ENCODE data around the gene NELFE.
"Not testable (repeated sequence)": the region's sequence is repeated elsewhere in the genome, so short reads cannot be mapped to it uniquely, and the experiment has no call there.

NELFE gene

GRCh38 chr6:31948753-31949413 is 9.9 kb downstream of the NELFE start:
- no peak for DNase-seq (ENCODE audit: low spot score)

GRCh38 chr6:31948306-31948705 is 10.5 kb downstream of the NELFE start:
- no peak for DNase-seq (ENCODE audit: low spot score)

- no peak for DNase-seq (ENCODE audit: low spot score)
Measured at GRCh38 chr6:31947864-31948263, 10.9 kb downstream of the NELFE start.

DNA sequence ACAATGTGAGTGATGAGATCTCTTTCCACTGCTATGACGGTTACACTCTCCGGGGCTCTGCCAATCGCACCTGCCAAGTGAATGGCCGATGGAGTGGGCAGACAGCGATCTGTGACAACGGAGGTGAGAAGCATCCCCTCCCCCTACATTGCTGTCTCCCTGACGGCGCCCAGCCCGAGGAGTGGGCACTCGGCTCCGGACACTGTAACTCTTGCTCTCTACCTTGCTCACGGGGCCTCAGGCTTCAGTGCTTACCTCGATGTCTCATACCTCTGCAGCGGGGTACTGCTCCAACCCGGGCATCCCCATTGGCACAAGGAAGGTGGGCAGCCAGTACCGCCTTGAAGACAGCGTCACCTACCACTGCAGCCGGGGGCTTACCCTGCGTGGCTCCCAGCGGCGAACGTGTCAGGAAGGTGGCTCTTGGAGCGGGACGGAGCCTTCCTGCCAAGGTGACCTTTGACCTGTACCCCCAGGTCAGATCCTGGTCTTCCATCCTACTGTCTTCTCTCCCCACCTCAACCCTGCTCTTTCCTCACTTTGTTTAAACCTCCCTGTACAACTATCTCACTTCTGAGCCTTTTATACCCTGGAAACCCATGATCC is 11.6 kb downstream of the NELFE start:
- no peak for DNase-seq (ENCODE audit: low spot score)

GRCh38 chr6:31946370-31946885 is 12.3 kb downstream of the NELFE start:
- DNase-seq (ENCODE audit: low spot score) = no peak

DNA sequence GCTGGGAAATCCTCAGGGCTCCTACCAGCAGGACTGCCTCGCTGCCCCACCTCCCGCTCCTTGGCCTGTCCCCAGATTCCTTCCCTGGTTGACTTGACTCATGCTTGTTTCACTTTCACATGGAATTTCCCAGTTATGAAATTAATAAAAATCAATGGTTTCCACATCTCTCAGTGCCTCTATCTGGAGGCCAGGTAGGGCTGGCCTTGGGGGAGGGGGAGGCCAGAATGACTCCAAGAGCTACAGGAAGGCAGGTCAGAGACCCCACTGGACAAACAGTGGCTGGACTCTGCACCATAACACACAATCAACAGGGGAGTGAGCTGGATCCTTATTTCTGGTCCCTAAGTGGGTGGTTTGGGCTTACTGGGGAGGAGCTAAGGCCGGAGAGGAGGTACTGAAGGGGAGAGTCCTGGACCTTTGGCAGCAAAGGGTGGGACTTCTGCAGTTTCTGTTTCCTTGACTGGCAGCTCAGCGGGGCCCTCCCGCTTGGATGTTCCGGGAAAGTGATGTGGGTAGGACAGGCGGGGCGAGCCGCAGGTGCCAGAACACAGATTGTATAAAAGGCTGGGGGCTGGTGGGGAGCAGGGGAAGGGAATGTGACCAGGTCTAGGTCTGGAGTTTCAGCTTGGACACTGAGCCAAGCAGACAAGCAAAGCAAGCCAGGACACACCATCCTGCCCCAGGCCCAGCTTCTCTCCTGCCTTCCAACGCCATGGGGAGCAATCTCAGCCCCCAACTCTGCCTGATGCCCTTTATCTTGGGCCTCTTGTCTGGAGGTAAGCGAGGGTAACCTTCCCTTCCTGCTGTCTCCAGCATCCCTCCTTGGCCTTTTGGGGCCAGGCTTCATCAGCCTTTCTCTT is 13.0 kb downstream of the NELFE start, which contains the start of gene CFB:
CFB (plus strand) TSS at position 589 of the 863 bp plus-strand sequence; CDS start at position 716, 127 bp downstream.
- no peak for DNase-seq (ENCODE audit: low spot score)

- no peak for DNase-seq (ENCODE audit: low spot score)
Measured at GRCh38 chr6:31945154-31945506, 13.6 kb downstream of the NELFE start.

- no peak for DNase-seq (ENCODE audit: low spot score)
Measured at GRCh38 chr6:31943742-31944141, 15.0 kb downstream of the NELFE start.

- DNase-seq (ENCODE audit: low spot score) = no peak
Measured at GRCh38 chr6:31940256-31940664, 18.5 kb downstream of the NELFE start.

- no peak for DNase-seq (ENCODE audit: low spot score)
Measured at GRCh38 chr6:31935823-31936222, 22.9 kb downstream of the NELFE start.

DNA sequence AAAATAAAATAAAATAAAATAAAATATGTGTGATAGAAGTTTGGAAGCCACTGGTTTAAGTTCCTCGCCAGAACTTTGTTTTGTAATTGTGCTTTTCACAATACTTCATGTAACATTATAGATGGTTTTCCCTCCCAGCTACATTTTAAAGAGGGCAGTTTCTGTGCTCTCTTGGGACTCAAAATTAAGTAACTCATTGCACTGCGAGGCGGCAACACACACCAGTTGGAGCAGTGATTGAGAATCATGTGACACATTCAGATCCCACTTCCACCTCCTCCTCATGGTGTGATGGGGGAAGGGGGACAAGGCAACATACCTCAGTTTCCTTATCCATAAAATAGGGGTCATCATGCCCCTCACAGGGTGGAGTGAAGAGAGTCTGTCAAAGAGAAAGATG is 23.8 kb downstream of the NELFE start:
- no peak for DNase-seq (ENCODE audit: low spot score)

- DNase-seq (ENCODE audit: low spot score) = no peak
Measured at GRCh38 chr6:31933537-31933936, 25.2 kb downstream of the NELFE start.

DNA sequence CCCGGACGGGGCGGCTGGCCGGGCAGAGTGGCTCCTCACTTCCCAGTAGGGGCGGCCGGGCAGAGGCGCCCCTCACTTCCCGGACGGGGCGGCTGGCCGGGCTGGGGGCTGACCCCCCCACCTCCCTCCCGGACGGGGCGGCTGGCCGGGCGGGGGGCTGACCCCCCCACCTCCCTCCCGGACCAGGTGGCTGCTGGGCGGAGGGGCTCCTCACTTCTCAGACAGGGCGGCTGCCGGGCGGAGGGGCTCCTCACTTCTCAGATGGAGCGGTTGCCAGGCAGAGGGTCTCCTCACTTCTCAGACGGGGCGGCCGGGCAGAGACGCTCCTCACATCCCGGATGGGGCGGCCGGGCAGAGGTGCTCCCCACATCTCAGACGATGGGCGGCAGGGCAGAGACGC is 26.6 kb downstream of the NELFE start:
- DNase-seq (ENCODE audit: low spot score) = not testable (repeated sequence)

- DNase-seq (ENCODE audit: low spot score) = no peak
Measured at GRCh38 chr6:31930962-31931361, 27.8 kb downstream of the NELFE start.

- DNase-seq (ENCODE audit: low spot score) = no peak
Measured at GRCh38 chr6:31928672-31928939, 30.2 kb downstream of the NELFE start.

- DNase-seq (ENCODE audit: low spot score) = no peak
Measured at GRCh38 chr6:31927863-31928671, 30.7 kb downstream of the NELFE start.

- DNase-seq (ENCODE audit: low spot score) = no peak
Measured at GRCh38 chr6:31927242-31927862, 31.4 kb downstream of the NELFE start, which contains the start of gene C2. C2 (plus strand) TSS chr6:31927717; CDS start chr6:31927753, 36 bp downstream.

DNA sequence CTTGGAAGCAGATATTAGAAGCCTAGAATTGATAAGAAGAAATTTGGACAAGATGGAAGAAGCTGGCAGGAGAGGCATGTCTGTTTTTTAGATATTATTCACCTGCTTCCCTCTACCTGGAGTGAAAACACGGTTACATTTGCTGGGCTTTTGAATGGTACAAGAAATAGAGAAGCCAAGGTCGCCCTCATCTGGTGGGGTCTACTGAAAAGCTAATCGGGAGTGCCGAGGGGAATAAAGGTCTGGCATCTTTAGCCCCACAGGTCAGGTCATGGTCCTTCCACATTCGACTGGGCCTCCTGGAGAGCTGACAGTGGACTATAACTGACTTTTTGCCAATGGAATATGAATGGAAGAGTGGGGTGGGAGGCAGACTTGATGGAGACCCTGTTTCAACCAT is 35.8 kb downstream of the NELFE start:
- peak; percentile 43 for DNase-seq (ENCODE audit: low spot score)

DNA sequence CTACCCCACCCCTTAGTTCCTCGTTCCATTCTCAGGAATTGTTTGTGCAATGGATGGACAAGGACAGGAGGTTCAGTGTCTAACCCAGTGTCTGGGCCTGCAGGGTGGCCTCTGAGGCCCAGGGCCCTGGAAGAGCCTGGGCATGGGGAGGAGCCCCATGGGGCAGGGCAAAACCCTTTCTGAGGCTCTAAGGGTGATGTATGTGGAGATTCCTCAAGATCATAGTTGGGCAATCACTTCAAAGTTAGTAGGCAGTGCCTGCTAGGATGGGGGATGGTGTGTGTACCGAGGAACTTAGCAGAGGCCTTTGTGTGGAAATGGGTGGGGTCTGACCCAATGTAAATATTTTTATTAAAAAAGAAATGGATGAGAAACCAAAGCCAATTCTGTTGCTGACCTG is 38.0 kb downstream of the NELFE start:
- no peak for DNase-seq (ENCODE audit: low spot score)

GRCh38 chr6:31919624-31920303 is 39.0 kb downstream of the NELFE start:
- DNase-seq (ENCODE audit: low spot score) = no peak

Data from cerebellar cortex (tissue), 1 donor.